ENCODE results near the gene RPA1. TPM values are rescaled to one million over a fixed set of nuclear protein-coding genes. Genes with fewer than 3 reads are reported as not detected.
"Not testable (repeated sequence)": the region's sequence is repeated elsewhere in the genome, so short reads cannot be mapped to it uniquely, and the experiment has no call there.

RPA1 gene
- polyA plus RNA-seq, 1 experiment, result 67.9 TPM

- Histone ChIP-seq H3K27me3 (ENCODE audit: control insufficient read depth, insufficient read depth, low read length) (no peaks in the 10 kb centered on the region), H3K4me3 (ENCODE audit: low read depth, low read length) (no peak overlapping the region), H3K36me3 (ENCODE audit: control insufficient read depth, insufficient read depth, low read length) (no peaks in the 10 kb centered on the region)
- CTCF ChIA-PET, result interaction anchor here (0.7 to 1.3 kb wide), 2 partner anchors 9 to 71 kb away, joined by 3 to 5 read pairs; no protein-coding TSS in a partner anchor
- no peak for TF ChIP-seq CTCF (IDR thresholded peaks at IDR 0.05; ENCODE audit: insufficient read depth, low read depth, low read length)
- no peak for DNase-seq (ENCODE audit: low read depth)
- POLR2A ChIA-PET, result no interaction called here
Measured at GRCh38 chr17:1792495-1793446, 37.0 kb upstream of the RPA1 start.

DNA sequence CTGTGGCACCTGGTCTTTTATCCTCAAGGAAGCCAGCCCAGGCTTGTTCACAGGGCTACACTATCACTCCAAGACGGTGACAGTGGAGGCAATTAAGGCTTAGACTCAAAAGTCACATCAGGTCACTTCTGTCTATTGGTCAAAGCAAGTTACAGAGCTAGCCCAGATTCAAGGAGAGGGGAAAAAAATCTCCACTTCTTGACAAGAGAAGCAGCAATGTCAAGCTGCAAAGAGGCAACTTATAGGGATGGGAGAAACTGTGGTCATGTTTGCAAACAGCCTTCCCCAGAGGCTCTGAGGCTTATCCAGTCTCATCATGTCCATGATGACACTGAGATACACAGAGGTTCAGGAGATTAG lies 36.4 kb upstream of the RPA1 start:
- H3K36me3 ChIP-seq (ENCODE audit: control insufficient read depth, insufficient read depth, low read length), result no peaks in the 10 kb centered on the region
- CTCF ChIA-PET, result interaction anchor here (0.7 to 1.3 kb wide), 2 partner anchors 9 to 72 kb away, joined by 3 to 5 read pairs; no protein-coding TSS in a partner anchor
- H3K27me3 ChIP-seq (ENCODE audit: control insufficient read depth, insufficient read depth, low read length), result no peaks in the 10 kb centered on the region
- DNase-seq (ENCODE audit: low read depth), result no peak
- no peak for TF ChIP-seq CTCF (IDR thresholded peaks at IDR 0.05; ENCODE audit: insufficient read depth, low read depth, low read length)
- H3K4me3 ChIP-seq (ENCODE audit: low read depth, low read length), result no peak overlapping the region
- POLR2A ChIA-PET, result interaction anchor here (0.7 kb wide), 1 partner anchor 77 kb away, joined by 3 read pairs; no protein-coding TSS in a partner anchor

DNA sequence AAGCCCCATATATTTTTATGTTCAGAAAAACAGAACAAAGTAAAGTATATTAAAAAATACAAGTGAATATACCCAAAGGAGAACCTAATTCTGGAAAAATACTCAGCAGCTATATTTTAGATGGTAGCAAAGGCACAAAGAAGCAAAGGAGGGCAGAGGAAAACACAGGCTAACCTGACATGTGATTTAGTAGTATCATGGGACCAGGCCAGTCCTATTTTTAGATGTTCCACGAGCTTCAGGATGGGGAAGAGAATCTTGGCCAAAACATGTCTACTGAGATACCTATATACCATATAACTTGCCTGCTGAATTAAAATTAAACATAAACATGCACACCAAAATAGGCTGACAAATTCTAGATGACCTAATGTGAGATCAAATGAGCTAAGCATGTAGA lies 33.0 kb upstream of the RPA1 start:
- no peak for DNase-seq (ENCODE audit: low read depth)
- H3K27me3 ChIP-seq (ENCODE audit: control insufficient read depth, insufficient read depth, low read length), result no peaks in the 10 kb centered on the region
- no peak overlapping the region for H3K4me3 ChIP-seq (ENCODE audit: low read depth, low read length)
- TF ChIP-seq CTCF (IDR thresholded peaks at IDR 0.05; ENCODE audit: insufficient read depth, low read depth, low read length), result no peak
- H3K36me3 ChIP-seq (ENCODE audit: control insufficient read depth, insufficient read depth, low read length), result peaks cover 6% of the 10 kb centered on the region; the same call in 1 of the 2 replicates
- POLR2A ChIA-PET, result no interaction called here
- CTCF ChIA-PET, result interaction anchor here (1.6 kb wide), 1 partner anchor 13 kb away, joined by 4 read pairs; no protein-coding TSS in a partner anchor

GRCh38 chr17:1797323-1797722 lies 32.5 kb upstream of the RPA1 start:
- TF ChIP-seq CTCF (IDR thresholded peaks at IDR 0.05; ENCODE audit: insufficient read depth, low read depth, low read length), result no peak
- CTCF ChIA-PET, result interaction anchor here (0.6 to 1.6 kb wide), 2 partner anchors 14 to 31 kb away, joined by 4 read pairs; no protein-coding TSS in a partner anchor
- Histone ChIP-seq H3K4me3 (ENCODE audit: low read depth, low read length) (no peak overlapping the region), H3K27me3 (ENCODE audit: control insufficient read depth, insufficient read depth, low read length) (no peaks in the 10 kb centered on the region), H3K36me3 (ENCODE audit: control insufficient read depth, insufficient read depth, low read length) (peaks cover 6% of the 10 kb centered on the region; the same call in 1 of the 2 replicates)
- DNase-seq (ENCODE audit: low read depth), result no peak
- POLR2A ChIA-PET, result no interaction called here

DNA sequence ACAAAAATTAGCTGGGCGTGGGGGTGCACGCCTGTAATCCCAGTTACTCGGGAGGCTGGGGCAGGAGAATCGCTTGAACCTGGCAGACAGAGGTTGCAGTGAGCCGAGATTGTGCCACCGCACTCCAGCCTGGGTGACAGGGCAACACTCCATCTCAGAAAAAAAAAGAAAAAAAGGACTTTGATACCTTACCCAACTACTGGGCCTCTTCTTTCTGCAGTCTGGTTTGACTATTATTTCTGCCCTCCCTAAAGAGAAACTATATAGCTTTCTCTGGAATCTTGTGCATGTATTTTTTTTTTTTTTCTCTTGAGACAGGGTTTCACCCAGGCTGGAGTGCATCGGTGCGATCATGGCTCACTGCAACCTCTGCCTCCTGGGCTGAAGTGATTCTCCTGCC lies 32.0 kb upstream of the RPA1 start:
- POLR2A ChIA-PET; H3K36me3 ChIP-seq (ENCODE audit: control insufficient read depth, insufficient read depth, low read length); DNase-seq (ENCODE audit: low read depth); H3K4me3 ChIP-seq (ENCODE audit: low read depth, low read length); H3K27me3 ChIP-seq (ENCODE audit: control insufficient read depth, insufficient read depth, low read length): not testable (repeated sequence)
- CTCF ChIA-PET, result interaction anchor here (0.6 to 1.6 kb wide), 2 partner anchors 14 to 31 kb away, joined by 4 read pairs; no protein-coding TSS in a partner anchor

Data from BJ (cell line).